Mesenchymal stem cell (in vitro differentiated cells and primary cell): Measurements from ENCODE around the gene BAIAP2.
A peak's percentile ranks its signal among the peaks of the same experiment; 100 is the strongest.

ENCODE experiments used
- DNase-seq: peaks from one replicate; pipeline ENCODE4 v3.0.0-alpha.2; 2013
- H2AFZ ChIP-seq: one replicate; pipeline ENCODE4 v1.6.1; 2013; ENCODE audit warnings: low read depth, mild to moderate bottlenecking, control low read depth, inconsistent platforms, low read length, moderate library complexity
- H2AK5ac ChIP-seq: 2 replicates; pipeline ENCODE4 v1.6.1; 2013; ENCODE audit warnings: low read length, moderate library complexity, mild to moderate bottlenecking, inconsistent platforms; ENCODE audit not compliant: severe bottlenecking
- H2BK120ac ChIP-seq: one replicate; pipeline ENCODE4 v1.6.1; 2013; ENCODE audit warnings: low read depth, mild to moderate bottlenecking, inconsistent platforms, low read length, moderate library complexity
- H2BK12ac ChIP-seq, 2 experiments: one replicate each; pipeline ENCODE4 v1.6.1; 2013; ENCODE audit warnings: inconsistent platforms in 2 of 2, low read length in 2 of 2, mild to moderate bottlenecking in 2 of 2, moderate library complexity in 2 of 2, control low read depth in 1 of 2
- H2BK15ac ChIP-seq: one replicate; pipeline ENCODE4 v1.6.1; 2013; ENCODE audit warnings: mild to moderate bottlenecking, low read depth, inconsistent platforms; ENCODE audit not compliant: poor library complexity, severe bottlenecking
- H2BK5ac ChIP-seq: 2 replicates; pipeline ENCODE4 v1.6.1; 2013; ENCODE audit warnings: low read depth, mild to moderate bottlenecking, low read length, control low read depth, inconsistent platforms; ENCODE audit not compliant: poor library complexity, severe bottlenecking
- H3K14ac ChIP-seq, 2 experiments: one replicate each; pipeline ENCODE4 v1.6.1; 2013; ENCODE audit warnings: inconsistent platforms in 2 of 2, low read length in 2 of 2, control low read depth in 1 of 2, mild to moderate bottlenecking in 1 of 2, moderate library complexity in 1 of 2
- H3K18ac ChIP-seq, 2 experiments: one replicate each; pipeline ENCODE4 v1.6.1; 2013; ENCODE audit warnings: inconsistent platforms in 2 of 2, low read length in 2 of 2, control low read depth in 1 of 2, low read depth in 1 of 2, mild to moderate bottlenecking in 1 of 2
- H3K23ac ChIP-seq, 2 experiments: one replicate each; pipeline ENCODE4 v1.6.1; 2013; ENCODE audit warnings: inconsistent platforms in 2 of 2, low read length in 2 of 2, mild to moderate bottlenecking in 2 of 2, moderate library complexity in 2 of 2, control low read depth in 1 of 2
- H3K27ac ChIP-seq: 2 replicates; pipeline ENCODE4 v1.5.1; 2013; ENCODE audit warnings: mild to moderate bottlenecking, moderate library complexity, low read length, control low read depth, inconsistent platforms; ENCODE audit not compliant: poor library complexity, severe bottlenecking
- H3K27me3 ChIP-seq, 2 experiments: 2 replicates each; pipeline versions ENCODE4 v1.6.1 to v1.7.0; 2013; ENCODE audit warnings: low read length in 2 of 2, mild to moderate bottlenecking in 2 of 2, moderate library complexity in 2 of 2, control low read depth in 1 of 2, inconsistent platforms in 1 of 2; ENCODE audit not compliant: control insufficient read depth in 1 of 2, insufficient read depth in 1 of 2
- H3K36me3 ChIP-seq, 2 experiments: 2 replicates each; pipeline versions ENCODE4 v1.6.1 to v1.7.0; 2013; ENCODE audit warnings: low read length in 2 of 2, control low read depth in 1 of 2, inconsistent platforms in 1 of 2, low read depth in 1 of 2, mild to moderate bottlenecking in 1 of 2; ENCODE audit not compliant: insufficient read depth in 2 of 2, control insufficient read depth in 1 of 2
- H3K4ac ChIP-seq, 2 experiments: one replicate each; pipeline ENCODE4 v1.6.1; 2013; ENCODE audit warnings: inconsistent platforms in 2 of 2, low read length in 2 of 2, mild to moderate bottlenecking in 2 of 2, moderate library complexity in 2 of 2, control low read depth in 1 of 2, low read depth in 1 of 2
- H3K4me1 ChIP-seq: 2 replicates; pipeline ENCODE4 v1.6.1; 2013; ENCODE audit warnings: low read depth, low read length, control low read depth; ENCODE audit not compliant: control insufficient read depth, insufficient read depth
- H3K4me2 ChIP-seq: 2 replicates; pipeline ENCODE4 v1.6.1; 2013; ENCODE audit warnings: low read length, mild to moderate bottlenecking, inconsistent platforms; ENCODE audit not compliant: poor library complexity, severe bottlenecking
- H3K4me3 ChIP-seq, 2 experiments: 2 replicates each; pipeline versions ENCODE4 v1.5.1 to v1.7.0; 2013; ENCODE audit warnings: low read length in 2 of 2, mild to moderate bottlenecking in 2 of 2, control low read depth in 1 of 2, low read depth in 1 of 2; ENCODE audit not compliant: insufficient read depth in 1 of 2
- H3K79me1 ChIP-seq: replicated peaks from 2 replicates; pipeline ENCODE4 v1.6.1; 2013; ENCODE audit warnings: mild to moderate bottlenecking, control low read depth, low read length, inconsistent platforms; ENCODE audit not compliant: poor library complexity, severe bottlenecking
- H3K9ac ChIP-seq: 2 replicates; pipeline ENCODE4 v1.7.0; 2013; ENCODE audit warnings: mild to moderate bottlenecking, low read length, moderate library complexity
- H3K9me3 ChIP-seq: 2 replicates; pipeline ENCODE4 v1.7.0; 2013; ENCODE audit warnings: mild to moderate bottlenecking, low read length; ENCODE audit not compliant: control insufficient read depth
- H4K8ac ChIP-seq: one replicate; pipeline ENCODE4 v1.6.1; 2013; ENCODE audit warnings: inconsistent platforms, mild to moderate bottlenecking, low read length, moderate library complexity
- H4K91ac ChIP-seq: one replicate; pipeline ENCODE4 v1.6.1; 2013; ENCODE audit warnings: mild to moderate bottlenecking, low read length, inconsistent platforms
- WGBS: methylation state at CpG from one replicate; pipeline ENCODE4 v1.1.7; 2013; ENCODE audit warnings: mixed read lengths; 5-methylcytosine and 5-hydroxymethylcytosine counted together

BAIAP2 gene

GRCh38 chr17:81057777-81058176 lies 22.8 kb downstream of the BAIAP2 start:
- Histone ChIP-seq H4K91ac (peak overlapping the region; percentile 25), H2BK12ac (no peak overlapping the region), H2BK5ac (no peak overlapping the region), H3K23ac (peak overlapping the region in 1 of 2 experiments; percentile 41), H3K14ac (no peak overlapping the region), H2BK120ac (no peak overlapping the region), H3K4me3 (no peak overlapping the region), H4K8ac (peak overlapping the region; percentile 80), H3K36me3 (peaks cover 5 to 67% of the 10 kb centered on the region in 2 experiments), H2BK15ac (no peak overlapping the region), H3K4me1 (peaks cover 30% of the 10 kb centered on the region), H3K27ac (no peak overlapping the region), H3K9me3 (no peaks in the 10 kb centered on the region), H3K9ac (peak overlapping the region; percentile 21), H2AK5ac (peak overlapping the region; percentile 2), H3K27me3 (no peaks in the 10 kb centered on the region), H2AFZ (no peak overlapping the region), H3K18ac (peak overlapping the region in 1 of 2 experiments; percentile 16), H3K79me1 (peaks cover 30% of the 10 kb centered on the region), H3K4ac (peak overlapping the region in 1 of 2 experiments; percentile 59), H3K4me2 (no peak overlapping the region)
- DNase-seq, result no peak
- 93% methylated on average over 12 of the region's 12 CpGs for WGBS

- no peak overlapping the region for H2AFZ ChIP-seq
- H3K4me3 ChIP-seq, result no peak overlapping the region
- H3K4me1 ChIP-seq, result peaks cover 29% of the 10 kb centered on the region
- no peak overlapping the region for H3K18ac ChIP-seq
- H2BK120ac ChIP-seq, result no peak overlapping the region
- H2AK5ac ChIP-seq, result no peak overlapping the region
- no peak overlapping the region for H3K27ac ChIP-seq
- H3K79me1 ChIP-seq, result peaks cover 31% of the 10 kb centered on the region
- peak overlapping the region; percentile 32 for H2BK15ac ChIP-seq
- no peak for DNase-seq
- peaks cover 8 to 69% of the 10 kb centered on the region in 2 experiments for H3K36me3 ChIP-seq
- no peak overlapping the region for H3K14ac ChIP-seq
- WGBS, result 89% methylated on average over 23 of the region's 23 CpGs
- no peaks in the 10 kb centered on the region for H3K9me3 ChIP-seq
- H2BK12ac ChIP-seq, result no peak overlapping the region
- no peak overlapping the region for H4K8ac ChIP-seq
- no peak overlapping the region for H3K4ac ChIP-seq
- no peak overlapping the region for H3K23ac ChIP-seq
- no peaks in the 10 kb centered on the region for H3K27me3 ChIP-seq
- H3K9ac ChIP-seq, result no peak overlapping the region
- H2BK5ac ChIP-seq, result no peak overlapping the region
- no peak overlapping the region for H4K91ac ChIP-seq
- no peak overlapping the region for H3K4me2 ChIP-seq
These were observed 23.4 kb downstream of the BAIAP2 start for GRCh38 chr17:81058263-81058871.

GRCh38 chr17:81059026-81059425 lies 24.1 kb downstream of the BAIAP2 start:
- Histone ChIP-seq H3K27me3 (no peaks in the 10 kb centered on the region), H2BK12ac (no peak overlapping the region), H2BK5ac (no peak overlapping the region), H3K9me3 (no peaks in the 10 kb centered on the region), H4K91ac (no peak overlapping the region), H2AK5ac (peak overlapping the region; percentile 15), H3K4me3 (no peak overlapping the region), H3K14ac (no peak overlapping the region), H2BK120ac (no peak overlapping the region), H3K23ac (no peak overlapping the region), H3K79me1 (peaks cover 33% of the 10 kb centered on the region), H4K8ac (no peak overlapping the region), H3K4me2 (no peak overlapping the region), H2AFZ (no peak overlapping the region), H3K4me1 (peaks cover 35% of the 10 kb centered on the region), H2BK15ac (peak overlapping the region; percentile 32), H3K18ac (no peak overlapping the region), H3K9ac (no peak overlapping the region), H3K36me3 (peaks cover 8 to 73% of the 10 kb centered on the region in 2 experiments), H3K27ac (no peak overlapping the region), H3K4ac (no peak overlapping the region)
- DNase-seq, result no peak
- WGBS, result 97% methylated on average over 22 of the region's 23 CpGs

- Histone ChIP-seq H3K23ac (no peak overlapping the region), H3K9ac (no peak overlapping the region), H4K91ac (no peak overlapping the region), H2BK5ac (no peak overlapping the region), H4K8ac (no peak overlapping the region), H2AK5ac (no peak overlapping the region), H3K4ac (no peak overlapping the region), H2BK120ac (no peak overlapping the region), H2BK12ac (no peak overlapping the region), H3K14ac (no peak overlapping the region), H3K9me3 (no peaks in the 10 kb centered on the region), H3K36me3 (peaks cover 8 to 65% of the 10 kb centered on the region in 2 experiments), H3K4me2 (no peak overlapping the region), H3K4me1 (peaks cover 46% of the 10 kb centered on the region), H3K27ac (peak overlapping the region; percentile 70), H3K4me3 (no peak overlapping the region), H2AFZ (no peak overlapping the region), H3K18ac (no peak overlapping the region), H3K79me1 (peaks cover 28% of the 10 kb centered on the region), H2BK15ac (no peak overlapping the region), H3K27me3 (no peaks in the 10 kb centered on the region)
- WGBS, result 83% methylated on average over 10 of the region's 10 CpGs
- DNase-seq, result no peak
These were observed 25.5 kb downstream of the BAIAP2 start for GRCh38 chr17:81060416-81060815.
